Ramos (cell line): ENCODE data around the gene PRC1.

ENCODE experiments used
- in situ Hi-C: fragments of 300-500 bp; cut with MboI; formaldehyde crosslinking; loops from one replicate; pipeline ENCODE4 v1.14.3; 2022; ENCODE audit warnings: low sequenced_read_pairs; ENCODE audit not compliant: unreplicated experiment

PRC1 gene

GRCh38 chr15:90990446-90990845 lies 3.9 kb downstream of the PRC1 start:
- in situ Hi-C loops, result no loop called here

- in situ Hi-C loops, result no loop called here
Measured at GRCh38 chr15:90989040-90989768, 5.1 kb downstream of the PRC1 start.

- in situ Hi-C loops, result no loop called here
Measured at GRCh38 chr15:90988296-90988695, 6.0 kb downstream of the PRC1 start.

- in situ Hi-C loops, result no loop called here
Measured at GRCh38 chr15:90987561-90988141, 6.7 kb downstream of the PRC1 start.

GRCh38 chr15:90986790-90987507 lies 7.4 kb downstream of the PRC1 start:
- in situ Hi-C loops, result no loop called here

- in situ Hi-C loops, result no loop called here
Measured at GRCh38 chr15:90982135-90982534, 12.2 kb downstream of the PRC1 start.

- in situ Hi-C loops, result no loop called here
Measured at GRCh38 chr15:90981681-90982080, 12.7 kb downstream of the PRC1 start.

- in situ Hi-C loops, result no loop called here
Measured at GRCh38 chr15:90979582-90979981, 14.8 kb downstream of the PRC1 start.

GRCh38 chr15:90974216-90974615 lies 20.1 kb downstream of the PRC1 start:
- in situ Hi-C loops, result no loop called here

GRCh38 chr15:90972133-90972532 lies 22.2 kb downstream of the PRC1 start:
- in situ Hi-C loops, result no loop called here

GRCh38 chr15:90970274-90970673 lies 24.1 kb downstream of the PRC1 start:
- in situ Hi-C loops, result no loop called here

GRCh38 chr15:90968434-90968833 lies 25.9 kb downstream of the PRC1 start:
- in situ Hi-C loops, result no loop called here

- in situ Hi-C loops, result no loop called here
Measured at GRCh38 chr15:90967206-90967605, 27.1 kb downstream of the PRC1 start.

- in situ Hi-C loops, result no loop called here
Measured at GRCh38 chr15:90966262-90966661, 28.1 kb downstream of the PRC1 start.

GRCh38 chr15:90962021-90962420 lies 32.3 kb downstream of the PRC1 start:
- in situ Hi-C loops, result no loop called here

GRCh38 chr15:90960298-90961091 lies 33.8 kb downstream of the PRC1 start:
- in situ Hi-C loops, result no loop called here

GRCh38 chr15:90959894-90960293 lies 34.4 kb downstream of the PRC1 start:
- in situ Hi-C loops, result no loop called here

- in situ Hi-C loops, result no loop called here
Measured at GRCh38 chr15:90959028-90959595, 35.2 kb downstream of the PRC1 start.

GRCh38 chr15:90957791-90958190 lies 36.5 kb downstream of the PRC1 start:
- in situ Hi-C loops, result no loop called here

GRCh38 chr15:90957031-90957790 lies 37.1 kb downstream of the PRC1 start:
- in situ Hi-C loops, result no loop called here
